ENCODE measurements around the gene BUB1B. TPM values are rescaled to one million over a fixed set of nuclear protein-coding genes. Genes with fewer than 3 reads are reported as not detected.

The BUB1B gene
- total RNA-seq, 1 experiment from 2014 or later = 192 TPM

DNA sequence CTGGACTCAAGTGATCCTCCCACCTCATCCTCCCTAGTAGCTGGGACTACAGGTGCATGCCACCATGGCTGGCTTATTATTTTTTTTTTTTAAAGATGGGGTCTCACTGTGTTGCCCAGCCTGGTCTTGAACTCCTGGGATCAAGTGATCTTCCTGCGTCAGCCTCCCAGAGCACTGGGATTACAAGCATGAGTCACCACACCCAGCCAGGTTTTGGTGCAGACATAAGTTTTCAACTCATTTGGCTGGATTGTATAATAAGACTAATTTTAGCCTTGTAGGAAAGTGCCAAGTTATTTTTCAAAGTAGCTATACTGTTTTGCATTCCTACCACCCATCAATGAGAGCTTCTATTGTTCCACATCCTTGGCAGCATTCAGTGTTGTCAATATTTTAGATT, 32.1 kb downstream of the BUB1B start:
- no peaks in the 10 kb centered on the region for H3K9me3 Mint-ChIP-seq
- DNase-seq (ENCODE audit: low spot score) (no peak), ATAC-seq (no peak)
- ChIA-PET CTCF (interaction anchor here (1.7 kb wide), 1 partner anchor 147 kb away, joined by 4 read pairs; no protein-coding TSS in a partner anchor), POLR2A (no interaction called here)
- TF ChIP-seq, protein P1, sequence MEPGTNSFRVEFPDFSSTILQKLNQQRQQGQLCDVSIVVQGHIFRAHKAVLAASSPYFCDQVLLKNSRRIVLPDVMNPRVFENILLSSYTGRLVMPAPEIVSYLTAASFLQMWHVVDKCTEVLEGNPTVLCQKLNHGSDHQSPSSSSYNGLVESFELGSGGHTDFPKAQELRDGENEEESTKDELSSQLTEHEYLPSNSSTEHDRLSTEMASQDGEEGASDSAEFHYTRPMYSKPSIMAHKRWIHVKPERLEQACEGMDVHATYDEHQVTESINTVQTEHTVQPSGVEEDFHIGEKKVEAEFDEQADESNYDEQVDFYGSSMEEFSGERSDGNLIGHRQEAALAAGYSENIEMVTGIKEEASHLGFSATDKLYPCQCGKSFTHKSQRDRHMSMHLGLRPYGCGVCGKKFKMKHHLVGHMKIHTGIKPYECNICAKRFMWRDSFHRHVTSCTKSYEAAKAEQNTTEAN (CRISPR knock-in tag; IDR thresholded peaks at IDR 0.05) = no peak
- peak; percentile 69; the same call in 1 of the 2 replicates for TF ChIP-seq ZNF121 (CRISPR knock-in tag; IDR thresholded peaks at IDR 0.05)
- H3K27me3 Mint-ChIP-seq (ENCODE audit: low read depth) = no peaks in the 10 kb centered on the region
- H3K27ac Mint-ChIP-seq = no peak overlapping the region
- no peak overlapping the region for H3K4me3 Mint-ChIP-seq
- no peaks in the 10 kb centered on the region for H3K4me1 Mint-ChIP-seq
- peaks cover 81% of the 10 kb centered on the region for H3K36me3 Mint-ChIP-seq

DNA sequence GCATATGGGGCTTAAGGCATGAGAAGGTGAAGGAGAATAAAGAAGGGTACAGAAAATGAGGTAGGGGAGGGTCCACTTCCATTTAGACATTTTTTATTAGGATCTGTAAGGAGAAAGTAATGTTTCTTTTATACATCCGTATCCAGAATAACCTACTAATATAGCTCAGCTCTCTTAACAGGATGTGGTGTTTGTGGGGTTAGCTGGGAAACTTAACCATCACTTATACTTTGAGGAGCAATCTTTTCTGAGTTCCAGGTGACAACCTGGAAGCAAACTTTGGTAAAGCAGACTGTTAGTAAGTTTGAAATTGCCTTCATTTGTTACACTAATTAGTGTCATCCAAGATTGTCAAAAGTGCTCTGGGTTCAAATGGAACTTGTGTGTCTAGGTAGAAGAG, 36.6 kb downstream of the BUB1B start:
- no peaks in the 10 kb centered on the region for H3K9me3 Mint-ChIP-seq
- TF ChIP-seq, protein P2, sequence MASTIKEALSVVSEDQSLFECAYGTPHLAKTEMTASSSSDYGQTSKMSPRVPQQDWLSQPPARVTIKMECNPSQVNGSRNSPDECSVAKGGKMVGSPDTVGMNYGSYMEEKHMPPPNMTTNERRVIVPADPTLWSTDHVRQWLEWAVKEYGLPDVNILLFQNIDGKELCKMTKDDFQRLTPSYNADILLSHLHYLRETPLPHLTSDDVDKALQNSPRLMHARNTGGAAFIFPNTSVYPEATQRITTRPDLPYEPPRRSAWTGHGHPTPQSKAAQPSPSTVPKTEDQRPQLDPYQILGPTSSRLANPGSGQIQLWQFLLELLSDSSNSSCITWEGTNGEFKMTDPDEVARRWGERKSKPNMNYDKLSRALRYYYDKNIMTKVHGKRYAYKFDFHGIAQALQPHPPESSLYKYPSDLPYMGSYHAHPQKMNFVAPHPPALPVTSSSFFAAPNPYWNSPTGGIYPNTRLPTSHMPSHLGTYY (CRISPR knock-in tag; IDR thresholded peaks at IDR 0.05) = no peak
- no peak for TF ChIP-seq ZNF232 (CRISPR knock-in tag; IDR thresholded peaks at IDR 0.05)
- TF ChIP-seq, protein P3, sequence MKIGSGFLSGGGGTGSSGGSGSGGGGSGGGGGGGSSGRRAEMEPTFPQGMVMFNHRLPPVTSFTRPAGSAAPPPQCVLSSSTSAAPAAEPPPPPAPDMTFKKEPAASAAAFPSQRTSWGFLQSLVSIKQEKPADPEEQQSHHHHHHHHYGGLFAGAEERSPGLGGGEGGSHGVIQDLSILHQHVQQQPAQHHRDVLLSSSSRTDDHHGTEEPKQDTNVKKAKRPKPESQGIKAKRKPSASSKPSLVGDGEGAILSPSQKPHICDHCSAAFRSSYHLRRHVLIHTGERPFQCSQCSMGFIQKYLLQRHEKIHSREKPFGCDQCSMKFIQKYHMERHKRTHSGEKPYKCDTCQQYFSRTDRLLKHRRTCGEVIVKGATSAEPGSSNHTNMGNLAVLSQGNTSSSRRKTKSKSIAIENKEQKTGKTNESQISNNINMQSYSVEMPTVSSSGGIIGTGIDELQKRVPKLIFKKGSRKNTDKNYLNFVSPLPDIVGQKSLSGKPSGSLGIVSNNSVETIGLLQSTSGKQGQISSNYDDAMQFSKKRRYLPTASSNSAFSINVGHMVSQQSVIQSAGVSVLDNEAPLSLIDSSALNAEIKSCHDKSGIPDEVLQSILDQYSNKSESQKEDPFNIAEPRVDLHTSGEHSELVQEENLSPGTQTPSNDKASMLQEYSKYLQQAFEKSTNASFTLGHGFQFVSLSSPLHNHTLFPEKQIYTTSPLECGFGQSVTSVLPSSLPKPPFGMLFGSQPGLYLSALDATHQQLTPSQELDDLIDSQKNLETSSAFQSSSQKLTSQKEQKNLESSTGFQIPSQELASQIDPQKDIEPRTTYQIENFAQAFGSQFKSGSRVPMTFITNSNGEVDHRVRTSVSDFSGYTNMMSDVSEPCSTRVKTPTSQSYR (CRISPR knock-in tag; IDR thresholded peaks at IDR 0.05) = no peak
- TF ChIP-seq ZNF138 (CRISPR knock-in tag; conservative IDR thresholded peaks at IDR 0.05) = no peak
- TF ChIP-seq TP53 (CRISPR knock-in tag; IDR thresholded peaks at IDR 0.05) = no peak
- TF ChIP-seq, protein P4, sequence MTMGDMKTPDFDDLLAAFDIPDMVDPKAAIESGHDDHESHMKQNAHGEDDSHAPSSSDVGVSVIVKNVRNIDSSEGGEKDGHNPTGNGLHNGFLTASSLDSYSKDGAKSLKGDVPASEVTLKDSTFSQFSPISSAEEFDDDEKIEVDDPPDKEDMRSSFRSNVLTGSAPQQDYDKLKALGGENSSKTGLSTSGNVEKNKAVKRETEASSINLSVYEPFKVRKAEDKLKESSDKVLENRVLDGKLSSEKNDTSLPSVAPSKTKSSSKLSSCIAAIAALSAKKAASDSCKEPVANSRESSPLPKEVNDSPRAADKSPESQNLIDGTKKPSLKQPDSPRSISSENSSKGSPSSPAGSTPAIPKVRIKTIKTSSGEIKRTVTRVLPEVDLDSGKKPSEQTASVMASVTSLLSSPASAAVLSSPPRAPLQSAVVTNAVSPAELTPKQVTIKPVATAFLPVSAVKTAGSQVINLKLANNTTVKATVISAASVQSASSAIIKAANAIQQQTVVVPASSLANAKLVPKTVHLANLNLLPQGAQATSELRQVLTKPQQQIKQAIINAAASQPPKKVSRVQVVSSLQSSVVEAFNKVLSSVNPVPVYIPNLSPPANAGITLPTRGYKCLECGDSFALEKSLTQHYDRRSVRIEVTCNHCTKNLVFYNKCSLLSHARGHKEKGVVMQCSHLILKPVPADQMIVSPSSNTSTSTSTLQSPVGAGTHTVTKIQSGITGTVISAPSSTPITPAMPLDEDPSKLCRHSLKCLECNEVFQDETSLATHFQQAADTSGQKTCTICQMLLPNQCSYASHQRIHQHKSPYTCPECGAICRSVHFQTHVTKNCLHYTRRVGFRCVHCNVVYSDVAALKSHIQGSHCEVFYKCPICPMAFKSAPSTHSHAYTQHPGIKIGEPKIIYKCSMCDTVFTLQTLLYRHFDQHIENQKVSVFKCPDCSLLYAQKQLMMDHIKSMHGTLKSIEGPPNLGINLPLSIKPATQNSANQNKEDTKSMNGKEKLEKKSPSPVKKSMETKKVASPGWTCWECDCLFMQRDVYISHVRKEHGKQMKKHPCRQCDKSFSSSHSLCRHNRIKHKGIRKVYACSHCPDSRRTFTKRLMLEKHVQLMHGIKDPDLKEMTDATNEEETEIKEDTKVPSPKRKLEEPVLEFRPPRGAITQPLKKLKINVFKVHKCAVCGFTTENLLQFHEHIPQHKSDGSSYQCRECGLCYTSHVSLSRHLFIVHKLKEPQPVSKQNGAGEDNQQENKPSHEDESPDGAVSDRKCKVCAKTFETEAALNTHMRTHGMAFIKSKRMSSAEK (CRISPR knock-in tag; IDR thresholded peaks at IDR 0.05; ENCODE audit: borderline replicate concordance) = no peak
- TF ChIP-seq MYBL2 (CRISPR knock-in tag; IDR thresholded peaks at IDR 0.05) = no peak
- TF ChIP-seq JUN (CRISPR knock-in tag; IDR thresholded peaks at IDR 0.05) = no peak
- no peak for TF ChIP-seq SMAD4 (CRISPR knock-in tag; IDR thresholded peaks at IDR 0.05)
- TF ChIP-seq FOXK1 (CRISPR knock-in tag; IDR thresholded peaks at IDR 0.05) = no peak
- ChIA-PET POLR2A (interaction anchor here (0.5 kb wide), 1 partner anchor 281 kb away, joined by 4 read pairs; no protein-coding TSS in a partner anchor), CTCF (interaction anchor here (1.4 kb wide), 1 partner anchor 93 kb away, joined by 3 read pairs; no protein-coding TSS in a partner anchor)
- peaks cover 78% of the 10 kb centered on the region for H3K36me3 Mint-ChIP-seq
- ATAC-seq (no peak), DNase-seq (ENCODE audit: low spot score) (no peak)
- H3K4me1 Mint-ChIP-seq = no peaks in the 10 kb centered on the region
- no peaks in the 10 kb centered on the region for H3K27me3 Mint-ChIP-seq (ENCODE audit: low read depth)
- no peak overlapping the region for H3K27ac Mint-ChIP-seq
- no peak overlapping the region for H3K4me3 Mint-ChIP-seq

Measured in WTC11 (cell line).